Head of caudate nucleus (tissue), 42 donors: ENCODE data around the gene GNAS-AS1.
A peak's percentile ranks its signal among the peaks of the same experiment; 100 is the strongest.
"Not testable (repeated sequence)": the region's sequence is repeated elsewhere in the genome, so short reads cannot be mapped to it uniquely, and the experiment has no call there.

Source experiments
- DNase-seq, 42 donors: peaks; one replicate each; pipeline versions ENCODE4 v3.0.0 to v3.0.0-alpha.2; 2020 to 2021; ENCODE audit warnings: mixed read lengths in 7 of 42
- intact Hi-C: fragments of 100-400 bp; cut with DNase I; formaldehyde crosslinking; loops from one replicate; pipeline ENCODE4 v1.15.0; 2022

GNAS-AS1 gene

DNA sequence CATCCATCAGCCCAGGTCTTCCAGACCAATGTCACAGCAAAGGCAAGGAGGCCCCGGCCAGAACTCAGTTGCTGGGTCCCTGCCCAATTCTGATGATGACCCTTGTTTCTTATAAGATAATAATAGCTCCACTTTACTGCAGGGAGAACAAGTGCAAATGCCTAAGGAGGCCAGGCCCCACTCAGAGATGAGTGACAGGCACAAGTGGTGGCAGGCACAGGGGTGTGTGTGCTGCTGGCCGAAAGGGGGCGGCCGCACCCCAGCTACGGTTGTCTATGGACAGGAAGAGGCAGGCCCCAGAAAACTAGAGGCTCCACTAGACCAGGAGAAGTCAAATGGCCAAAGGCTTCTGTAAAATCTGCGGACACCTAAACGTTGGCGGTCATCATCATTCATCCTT, 28.6 kb downstream of the GNAS-AS1 start:
- DNase-seq: no peak
- intact Hi-C loops: no loop called here

DNA sequence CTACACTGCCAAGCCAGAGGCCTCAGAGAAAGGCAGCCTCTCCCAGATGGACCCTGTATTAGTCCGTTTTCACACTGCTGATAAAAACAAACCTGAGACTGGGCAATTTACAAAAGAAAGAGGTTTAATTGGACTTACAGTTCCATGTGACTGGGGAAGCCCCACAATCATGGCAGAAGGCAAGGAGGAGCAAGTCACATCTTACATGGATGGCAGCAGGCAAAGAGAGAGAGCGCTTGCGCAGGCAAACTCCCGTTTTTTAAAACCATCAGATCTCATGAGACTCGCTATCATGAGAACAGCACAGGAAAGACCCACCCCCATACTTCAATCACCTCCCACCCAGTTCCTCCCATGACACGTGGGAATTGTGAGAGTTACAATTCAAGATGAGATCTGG, 30.2 kb downstream of the GNAS-AS1 start:
- DNase-seq, intact Hi-C loops: not testable (repeated sequence)

DNA sequence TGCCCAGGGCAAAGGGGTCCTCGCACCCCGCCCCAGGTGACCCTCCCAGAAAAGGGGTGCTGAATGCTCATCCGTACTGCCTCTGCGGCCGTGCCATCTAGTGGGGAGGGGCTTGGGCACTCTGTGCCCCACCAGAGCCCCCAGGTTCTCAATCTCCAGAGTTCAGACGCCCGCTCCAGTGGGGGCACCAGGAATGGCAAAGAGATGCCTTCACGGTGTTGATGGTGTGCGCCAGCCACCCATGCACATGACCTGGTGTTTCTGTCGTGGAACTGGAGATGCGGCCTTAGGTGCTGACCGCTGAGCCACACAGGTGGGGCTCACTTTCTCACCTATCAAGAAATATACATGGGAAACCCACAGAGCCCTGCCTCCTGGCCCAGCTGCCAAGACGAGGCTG, 30.8 kb downstream of the GNAS-AS1 start:
- no peak for DNase-seq
- intact Hi-C loops: no loop called here

DNA sequence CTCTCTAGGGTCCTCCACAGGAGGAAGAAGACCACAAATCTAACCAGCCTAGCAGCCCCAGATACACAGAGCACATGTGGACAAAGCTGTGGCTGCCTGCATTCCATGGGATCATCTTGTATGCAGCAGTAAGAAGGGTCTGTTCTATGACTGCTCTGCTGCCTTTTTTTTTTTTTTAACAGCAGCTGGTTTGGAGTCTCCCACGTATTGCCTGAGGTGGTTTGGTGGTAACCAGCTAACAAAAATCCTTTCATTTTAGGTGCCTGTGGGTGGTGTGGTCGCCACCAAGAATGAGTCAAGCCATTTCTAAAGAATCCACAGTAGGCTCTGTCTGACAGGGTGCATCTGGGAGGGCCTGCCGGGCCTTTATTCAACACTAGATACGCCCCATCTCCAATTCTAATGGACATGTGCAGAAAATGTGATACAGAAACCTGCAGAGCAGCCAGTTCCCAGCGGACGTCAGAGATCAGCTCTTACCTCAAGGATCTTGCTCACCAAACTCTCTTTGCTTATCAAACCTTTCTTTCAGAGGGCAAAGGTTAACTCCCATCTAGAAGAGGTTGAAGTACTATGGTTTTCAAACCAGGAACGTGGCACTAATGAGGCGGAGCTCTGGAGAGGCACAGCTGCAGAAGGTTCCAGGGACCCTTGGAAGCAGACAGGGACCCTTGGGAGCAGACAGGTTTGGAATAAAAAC, 32.0 kb downstream of the GNAS-AS1 start:
- DNase-seq: no peak
- intact Hi-C loops: no loop called here

DNA sequence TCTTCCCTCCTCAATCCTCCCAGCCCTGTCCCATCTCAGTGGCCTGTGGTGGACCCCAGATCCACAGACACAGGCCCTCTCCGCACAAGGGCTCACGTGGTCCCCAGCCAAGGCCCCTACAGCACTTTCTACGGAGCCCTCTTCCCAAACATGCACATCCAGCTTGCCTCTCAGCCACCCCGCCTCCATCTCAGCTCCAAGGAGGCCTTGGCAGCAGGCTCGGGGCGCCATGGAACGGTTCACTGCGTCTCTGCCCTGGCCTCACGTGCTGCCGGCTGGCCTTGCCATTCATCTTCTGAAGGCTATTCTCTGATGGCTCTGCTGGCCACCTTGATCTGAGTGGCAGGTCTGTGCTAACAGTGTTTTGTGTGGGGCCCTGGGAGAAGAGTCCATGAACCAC, 33.0 kb downstream of the GNAS-AS1 start:
- intact Hi-C loops: no loop called here

DNA sequence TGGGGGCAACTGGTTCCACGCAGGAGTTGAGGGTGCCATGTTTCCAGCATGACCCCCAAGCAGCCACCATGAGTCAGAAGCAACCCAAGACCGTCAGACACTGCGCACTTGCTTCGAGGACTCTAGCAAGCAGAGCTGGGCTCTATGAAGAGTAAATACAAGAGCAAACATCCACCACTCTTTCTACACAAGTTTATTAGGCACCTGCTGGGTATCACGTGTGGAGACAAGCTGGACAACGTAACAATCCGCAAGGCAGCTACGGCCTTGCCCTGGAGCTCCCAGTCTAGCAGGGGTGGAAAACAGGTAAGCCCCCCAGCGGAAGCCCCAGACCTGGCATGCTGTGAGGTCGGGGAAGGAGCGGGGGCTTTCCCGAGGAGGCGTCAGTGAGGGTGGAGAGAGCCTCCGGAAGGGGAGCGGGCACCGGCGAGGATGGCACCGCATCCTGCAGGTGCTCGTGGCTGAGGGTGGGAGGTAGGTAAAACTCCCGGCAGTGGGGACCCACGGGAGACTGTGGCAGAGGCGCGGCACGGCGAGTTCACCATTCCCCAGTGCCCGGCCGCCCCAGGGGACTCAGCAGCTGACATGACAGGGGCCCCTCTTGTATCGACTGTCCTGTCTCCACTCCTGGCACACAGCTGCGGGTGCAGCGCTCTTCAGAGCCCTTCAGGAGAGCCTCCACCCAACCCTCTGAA, 33.6 kb downstream of the GNAS-AS1 start:
- no peak for DNase-seq
- intact Hi-C loops: no loop called here

More for the DNA sequence above, 33.0 kb downstream of the GNAS-AS1 start:
- DNase-seq: peak in 1 of 42 donors; percentile 17

DNA sequence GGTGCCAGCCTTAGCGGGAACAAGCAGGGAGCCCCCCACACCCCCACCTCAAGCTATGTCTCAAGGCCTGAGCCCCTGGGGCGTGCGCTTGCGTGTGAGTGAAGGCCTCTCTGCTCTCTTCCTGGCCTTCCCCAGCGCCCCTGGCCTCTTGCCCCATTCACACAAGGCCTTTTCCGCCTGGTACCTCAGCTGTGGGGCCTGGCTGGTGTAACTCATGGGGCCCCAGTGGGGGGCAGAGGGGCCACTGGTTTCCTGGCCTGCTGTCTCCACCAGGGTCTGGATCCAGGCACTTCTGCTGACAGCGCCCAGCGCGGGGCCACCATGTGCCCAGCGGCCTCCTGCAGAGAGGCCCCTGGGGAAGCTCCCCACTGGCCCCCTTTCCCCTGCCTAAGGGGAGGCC, 34.7 kb downstream of the GNAS-AS1 start:
- DNase-seq: no peak
- intact Hi-C loops: no loop called here

DNA sequence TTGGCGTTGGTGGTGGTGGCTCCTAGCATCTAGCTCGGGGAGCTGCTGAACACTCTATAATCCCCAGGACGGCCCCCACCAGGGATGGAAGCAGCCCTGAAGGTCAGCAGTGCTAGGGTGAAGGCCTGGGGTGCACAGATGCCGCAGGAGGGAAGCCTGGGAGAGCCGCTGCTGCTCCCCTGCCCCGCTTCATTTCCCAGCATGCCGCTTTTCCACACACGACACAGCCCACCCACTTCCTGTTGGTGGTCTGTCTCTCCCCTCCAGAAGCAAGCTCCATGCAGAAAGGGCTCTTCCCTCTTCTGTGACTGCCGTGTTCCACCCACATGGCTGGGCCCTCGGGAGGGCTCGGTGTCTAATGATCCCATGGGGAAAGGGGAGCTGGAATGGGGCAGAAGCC, 35.3 kb downstream of the GNAS-AS1 start:
- intact Hi-C loops: no loop called here

DNA sequence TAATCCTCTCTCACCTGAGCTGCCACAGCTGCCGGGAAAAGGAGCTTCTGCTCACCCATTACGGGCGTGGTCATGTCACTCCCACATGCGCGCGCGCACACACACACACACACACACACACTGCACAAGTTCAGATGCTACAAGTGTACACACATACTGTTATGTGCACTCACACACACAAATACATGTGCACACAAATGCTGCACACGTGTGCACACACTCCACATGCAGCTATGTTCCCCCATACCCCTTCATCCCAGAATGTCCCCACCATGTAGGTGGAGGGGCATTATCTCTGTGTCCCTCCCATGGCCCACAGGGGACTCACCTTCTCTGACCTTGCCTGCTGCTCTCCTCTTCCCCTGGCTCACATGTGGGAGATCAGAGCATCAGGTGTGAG, 37.3 kb downstream of the GNAS-AS1 start:
- intact Hi-C loops: no loop called here
- DNase-seq: no peak

More for the DNA sequence above, 35.3 kb downstream of the GNAS-AS1 start:
- no peak for DNase-seq

DNA sequence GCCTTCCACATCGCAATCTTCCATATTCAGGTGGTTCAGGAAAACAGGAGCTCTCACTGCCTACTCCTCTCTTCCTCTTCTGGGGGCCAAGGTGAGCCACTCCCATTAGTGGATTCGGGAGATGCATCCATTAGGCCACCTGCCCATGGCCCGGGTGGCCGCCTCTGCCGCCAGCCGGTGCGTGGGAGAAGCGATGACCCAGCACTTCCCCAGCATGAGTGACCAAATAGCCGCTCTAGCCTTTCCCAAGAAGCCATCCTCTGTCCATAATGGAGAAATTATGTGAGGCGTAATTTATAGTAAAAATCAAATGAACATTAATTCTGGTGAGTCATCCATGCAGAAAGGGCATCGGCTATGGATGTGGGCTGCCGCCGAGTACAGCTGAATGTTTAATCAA, 39.4 kb downstream of the GNAS-AS1 start:
- DNase-seq: peak in 2 of 42 donors; percentile 12 to 16
- intact Hi-C loops: no loop called here

DNA sequence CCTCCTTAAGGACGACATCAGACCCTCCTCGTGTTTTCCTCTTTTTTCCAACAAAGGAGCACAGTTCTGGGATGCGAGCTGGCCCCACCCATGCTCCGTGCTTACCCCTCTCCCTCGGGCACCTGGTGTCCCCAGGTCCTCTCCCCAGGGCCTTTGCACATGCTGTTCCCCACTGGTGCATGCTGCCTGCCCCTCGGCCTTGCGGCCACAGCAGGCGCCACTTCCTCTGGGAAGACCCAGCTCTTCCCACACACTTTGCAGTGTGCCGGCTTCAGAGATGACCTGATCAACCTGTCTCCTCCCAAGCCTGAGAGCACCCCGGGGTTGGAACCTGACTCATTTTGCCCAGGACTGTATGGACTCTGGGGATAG, 39.8 kb downstream of the GNAS-AS1 start:
- DNase-seq: no peak
- intact Hi-C loops: no loop called here

DNA sequence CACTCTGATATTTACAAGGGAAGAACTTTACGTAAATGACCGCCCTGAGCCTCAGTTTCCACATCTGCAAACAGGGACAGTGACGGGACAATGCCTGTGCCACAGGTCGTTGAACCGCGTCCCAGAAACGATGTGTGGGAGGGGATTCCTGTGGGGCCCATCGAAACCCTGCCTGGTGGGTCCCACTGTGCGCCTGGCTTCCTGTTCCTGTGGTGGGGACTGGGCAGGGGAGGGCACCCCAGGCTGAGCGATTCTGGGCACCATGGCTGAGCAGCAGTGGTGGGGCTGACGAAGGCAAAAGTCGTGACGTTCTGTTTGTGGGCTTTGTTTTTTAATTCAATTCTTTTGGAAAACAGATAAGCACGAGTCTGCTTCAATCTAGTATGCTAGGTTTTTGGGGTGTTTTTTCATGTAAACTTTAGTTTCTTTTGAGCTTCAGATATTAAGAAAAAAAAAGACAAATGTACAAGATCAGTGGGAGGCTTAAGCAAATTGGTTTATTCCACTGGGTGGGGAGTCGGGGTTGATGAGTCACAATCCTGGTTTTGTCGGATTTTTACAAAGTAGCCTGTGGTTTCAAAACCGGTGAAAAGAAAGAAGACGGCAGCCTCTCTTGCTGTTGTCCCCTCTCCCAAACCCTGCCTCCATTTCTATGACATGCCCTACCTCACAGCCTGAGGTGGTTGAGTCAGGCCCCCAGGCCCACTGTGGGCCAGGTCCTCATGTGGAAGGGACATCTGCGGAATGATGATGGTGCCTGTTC, 40.4 kb downstream of the GNAS-AS1 start:
- intact Hi-C loops: no loop called here
- DNase-seq: peak in 10 of 42 donors; percentile 8 to 55 (median 36)

DNA sequence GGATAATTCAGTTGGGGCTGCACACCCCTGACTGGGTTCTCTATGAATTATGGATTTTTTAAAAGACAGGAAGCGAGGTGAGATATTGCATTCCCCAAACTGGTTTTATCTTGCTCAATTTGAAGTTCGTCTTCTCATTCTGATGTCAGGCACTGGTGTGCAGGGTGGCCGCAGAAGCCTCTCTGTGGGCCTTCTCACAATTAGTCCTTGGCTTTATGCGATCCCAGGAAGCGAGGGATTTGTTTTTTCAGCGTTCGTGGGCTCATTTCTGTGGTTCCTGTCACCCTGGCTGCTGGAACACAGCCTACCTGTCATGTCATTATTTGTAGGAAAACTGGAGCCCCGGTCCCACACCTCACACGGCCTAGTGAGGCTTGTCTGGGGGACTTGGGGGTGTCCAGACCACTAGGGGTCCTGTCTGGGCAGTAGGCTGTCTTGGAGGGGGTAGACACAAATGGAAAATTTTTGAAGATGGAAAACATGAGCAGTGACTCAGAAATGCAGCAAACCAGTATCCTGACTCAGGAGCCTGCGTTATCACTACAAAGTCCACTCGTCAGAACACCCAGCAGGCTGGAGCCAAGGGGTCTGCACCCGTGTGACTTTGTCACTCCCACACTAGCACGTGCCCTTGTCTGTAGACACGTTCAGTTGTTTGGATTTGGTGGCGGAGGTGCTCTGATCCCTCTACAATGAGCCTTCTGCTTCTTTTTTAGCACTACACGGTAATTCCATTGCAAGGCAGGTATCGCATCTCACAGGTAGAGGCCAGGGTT, 42.2 kb downstream of the GNAS-AS1 start:
- DNase-seq: no peak
- intact Hi-C loops: no loop called here

DNA sequence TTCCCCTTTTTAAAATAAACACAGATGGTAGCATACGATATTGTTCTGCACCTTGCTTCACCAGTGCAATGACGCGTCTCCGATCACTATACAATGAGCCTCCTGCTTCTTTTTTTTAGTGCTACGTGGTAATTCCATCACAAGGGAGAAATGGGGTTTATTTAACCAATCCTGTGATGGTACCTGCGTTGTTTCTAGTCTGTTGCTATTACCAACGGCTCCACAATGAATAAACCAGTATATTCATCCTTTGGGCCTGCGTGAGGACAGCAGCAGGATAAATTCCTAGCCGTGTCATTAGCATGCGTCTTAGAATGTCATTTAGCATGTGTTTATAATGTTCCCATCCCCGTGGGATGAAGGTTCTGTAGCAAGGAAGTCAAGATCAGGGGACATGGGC, 42.9 kb downstream of the GNAS-AS1 start:
- no peak for DNase-seq
- intact Hi-C loops: no loop called here

DNA sequence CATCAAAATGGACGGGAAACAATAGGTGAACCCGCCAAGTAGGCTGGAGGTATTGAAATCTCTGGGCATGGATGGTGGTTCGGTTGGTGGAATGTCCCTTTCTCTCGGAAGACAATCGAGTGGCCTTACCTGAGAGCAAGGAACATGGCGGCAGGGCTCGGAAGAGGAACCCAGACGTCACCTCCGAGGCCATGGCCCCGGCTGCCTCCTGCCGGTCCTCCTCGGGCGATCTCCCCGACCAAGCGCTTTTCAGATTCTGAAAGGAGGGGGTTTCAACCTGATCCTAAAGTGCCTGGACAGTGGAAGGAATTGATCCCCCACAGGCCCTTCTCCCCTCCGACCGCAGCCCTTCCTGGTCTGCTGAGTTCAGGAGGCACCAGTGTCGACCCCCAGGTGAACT, 47.2 kb downstream of the GNAS-AS1 start:
- intact Hi-C loops: no loop called here
- no peak for DNase-seq

DNA sequence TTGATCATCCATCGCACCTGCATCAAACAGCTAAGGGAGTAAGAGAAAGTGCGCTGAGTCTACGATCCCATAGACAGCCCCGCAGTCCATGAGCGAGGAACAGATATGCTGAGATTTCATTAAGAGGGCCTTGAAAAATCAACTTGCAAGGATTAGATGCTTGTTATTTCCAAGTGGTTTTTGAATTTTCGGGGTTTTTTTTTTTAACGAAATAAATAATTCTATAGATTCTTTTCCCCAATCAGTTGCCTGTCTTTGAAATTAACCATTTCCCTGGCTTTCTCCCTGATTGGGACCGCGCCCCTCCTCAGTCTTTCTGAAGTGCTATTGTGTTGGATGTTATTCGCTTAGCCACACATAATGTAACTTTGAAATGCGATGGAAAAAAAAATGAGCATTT, 48.6 kb downstream of the GNAS-AS1 start:
- intact Hi-C loops: no loop called here
- no peak for DNase-seq

DNA sequence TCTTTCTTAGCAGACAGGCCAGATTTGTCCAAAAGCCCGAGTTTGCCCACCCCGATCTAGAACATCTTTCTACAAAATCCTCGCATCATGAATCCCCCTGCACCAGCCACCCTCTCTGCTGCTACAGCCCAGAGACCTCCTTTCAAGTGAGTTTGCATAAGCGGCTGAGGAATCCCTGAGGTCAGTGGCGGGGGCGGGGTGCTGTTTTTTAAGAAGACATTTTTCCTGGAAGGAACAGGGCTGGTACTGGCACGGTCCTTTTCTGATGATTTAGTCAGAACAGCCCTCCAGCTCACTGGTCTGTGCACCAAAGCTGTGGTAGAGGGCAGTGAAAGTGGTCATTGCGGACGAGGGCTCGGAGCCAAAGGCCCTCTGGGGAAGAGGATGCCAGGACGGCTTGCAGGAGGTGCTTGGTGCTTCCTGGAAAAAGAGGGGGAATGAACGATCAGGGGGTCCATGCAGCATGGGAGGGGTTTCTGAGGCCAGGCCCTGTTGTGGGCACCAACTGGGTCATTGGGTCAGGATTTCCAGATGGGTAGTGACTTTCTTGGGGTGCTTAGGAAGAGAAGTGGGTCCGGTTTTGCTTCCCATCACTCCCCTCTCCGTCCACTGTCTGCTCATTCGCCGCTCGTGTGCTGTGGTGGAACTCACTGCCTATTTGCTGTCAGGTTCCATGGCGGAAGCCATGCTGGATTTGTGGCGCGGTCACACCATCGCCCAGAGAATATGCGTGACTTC, 50.4 kb downstream of the GNAS-AS1 start:
- intact Hi-C loops: no loop called here
- DNase-seq: no peak

DNA sequence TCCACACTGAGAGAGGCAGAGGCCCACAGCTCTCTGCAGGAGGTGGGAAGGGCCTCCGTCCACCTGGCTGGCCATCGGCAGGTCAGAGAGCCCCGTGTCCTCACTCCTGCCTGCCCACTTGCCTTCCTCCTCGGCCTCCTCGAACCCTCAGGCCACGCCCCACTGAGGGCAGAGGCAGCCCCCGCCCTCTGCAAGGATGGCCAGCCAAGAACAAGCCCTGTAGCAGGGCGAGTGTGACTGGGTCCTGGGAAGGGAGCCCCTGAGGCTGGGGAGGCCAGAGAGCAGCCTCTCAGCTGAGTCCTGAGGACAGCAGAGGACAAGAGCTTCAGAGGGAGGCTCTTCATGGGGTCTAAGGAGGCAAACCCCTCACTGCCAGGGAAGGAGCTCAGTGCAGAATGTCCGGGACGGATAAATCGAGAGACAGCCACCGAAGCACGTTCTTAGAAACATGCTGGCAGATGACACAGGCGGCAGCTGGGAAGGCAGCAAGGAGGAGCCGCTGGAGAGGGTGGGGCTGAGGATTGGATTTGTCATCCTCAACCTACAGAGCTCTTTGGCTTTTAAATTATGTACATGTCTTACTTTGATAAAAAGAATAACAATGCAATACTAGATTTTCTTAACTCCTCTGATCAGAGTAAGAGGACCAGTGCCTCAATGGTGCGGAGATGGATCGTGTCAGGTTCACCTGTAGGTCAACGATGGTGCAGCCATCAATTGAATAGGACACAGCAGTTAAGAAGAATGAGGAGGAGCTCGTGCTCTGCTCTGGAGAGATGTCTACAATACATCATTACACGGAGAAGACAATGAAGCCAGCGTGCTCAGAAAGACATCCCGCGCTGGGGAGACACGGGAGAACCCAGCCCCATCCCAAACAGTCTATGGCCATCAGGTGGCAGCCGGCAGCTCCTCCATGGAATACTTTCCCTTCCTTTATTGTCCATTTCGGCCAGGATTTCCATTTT, 53.0 kb downstream of the GNAS-AS1 start:
- intact Hi-C loops: no loop called here
- peak in 33 of 42 donors; percentile 6 to 77 (median 38) for DNase-seq
